ENCODE results near the gene DEFB132. TPM values are rescaled to one million over a fixed set of nuclear protein-coding genes. Genes with fewer than 3 reads are reported as not detected.
A peak's percentile ranks its signal among the peaks of the same experiment; 100 is the strongest.

The DEFB132 gene
- total and polyA plus RNA-seq, 2 of the 8 experiments (the other 6 are each of a cell fraction or from before 2014, with no cell fraction given): not detected

- Histone ChIP-seq H2BK120ac (replicated peaks; ENCODE audit: low read depth, low read length) (peak overlapping the region; percentile 2), H2BK12ac (ENCODE audit: low read depth, low read length) (peak overlapping the region; percentile 76; the same call in 1 of the 2 replicates), H3K9me3 (ENCODE audit: insufficient read depth in 2 of 2, low read depth in 1 of 2, low read length in 1 of 2) (no peaks in the 10 kb centered on the region), H3K27me3 (replicated peaks in 1 of 4; ENCODE audit: control insufficient read depth in 3 of 4, extremely low read depth in 1 of 4, insufficient read depth in 3 of 4, low read length in 3 of 4) (peaks cover 0 to 2% (median 0%) of the 10 kb centered on the region in 4 experiments; a peak in 1 of 7 replicates), H3K18ac (ENCODE audit: extremely low read depth, low read length) (peak overlapping the region; percentile 26; the same call in 1 of the 2 replicates), H2BK5ac (ENCODE audit: low read depth, low read length) (peak overlapping the region; percentile 62; the same call in 1 of the 2 replicates), H2AFZ (ENCODE audit: low read length) (no peak overlapping the region), H3K56ac (replicated peaks; ENCODE audit: insufficient read length, low read depth, low read length) (no peak overlapping the region), H2BK20ac (ENCODE audit: low read length) (peak overlapping the region; percentile 95), H4K91ac (replicated peaks; ENCODE audit: insufficient read length, low read length) (peak overlapping the region; percentile 71), H3K9ac (replicated peaks in 1 of 4; ENCODE audit: extremely low read depth in 1 of 4, low read depth in 3 of 4, low read length in 3 of 4) (no peak overlapping the region; a peak in 2 of 7 replicates), H4K8ac (ENCODE audit: extremely low read depth, insufficient read depth, low read length) (no peak overlapping the region), H3K36me3 (ENCODE audit: control insufficient read depth in 2 of 4, insufficient read depth in 4 of 4, low read length in 3 of 4) (no peaks in the 10 kb centered on the region), H3K79me1 (ENCODE audit: low read depth, low read length) (peaks cover 3% of the 10 kb centered on the region; the same call in 1 of the 2 replicates), H3K4me1 (replicated peaks in 1 of 4; ENCODE audit: control insufficient read depth in 3 of 4, insufficient read depth in 4 of 4, low read length in 3 of 4) (peaks cover 16 to 28% (median 17%) of the 10 kb centered on the region in 4 experiments), H2AK5ac (ENCODE audit: low read depth, low read length) (peak overlapping the region; percentile 70; the same call in 1 of the 2 replicates), H3K23me2 (ENCODE audit: low read depth, low read length) (peaks cover 17% of the 10 kb centered on the region), H3K4me3 (ENCODE audit: extremely low read depth in 1 of 4, insufficient read depth in 2 of 4, low read depth in 3 of 4, low read length in 4 of 4) (peak overlapping the region in 1 of 4 experiments; percentile 6; a peak in 1 of 8 replicates), H4K20me1 (replicated peaks in 1 of 2; ENCODE audit: control insufficient read depth in 1 of 2, insufficient read depth in 2 of 2, low read length in 2 of 2) (peaks cover 6 to 11% of the 10 kb centered on the region in 2 experiments), H3K79me2 (ENCODE audit: control insufficient read depth in 1 of 2, insufficient read depth in 2 of 2, low read length in 2 of 2) (peaks cover 11 to 35% of the 10 kb centered on the region in 2 experiments; a peak in 3 of 4 replicates), H3K4me2 (ENCODE audit: insufficient read depth in 1 of 2, low read depth in 2 of 2, low read length in 2 of 2) (peak overlapping the region; percentile 10 to 81; a peak in 3 of 4 replicates), H3K23ac (ENCODE audit: insufficient read length) (no peak overlapping the region), H3K4ac (replicated peaks; ENCODE audit: insufficient read length, low read depth, low read length) (no peak overlapping the region), H2BK15ac (ENCODE audit: low read length) (peak overlapping the region; percentile 47), H4K5ac (ENCODE audit: insufficient read length, low read depth, low read length) (no peak overlapping the region), H3K27ac (ENCODE audit: low read depth, low read length) (no peak overlapping the region; the same call in 1 of the 2 replicates), H3K14ac (ENCODE audit: insufficient read length) (no peak overlapping the region)
- WGBS, 2 experiments (ENCODE audit: extremely low coverage in 1 of 2, insufficient coverage in 1 of 2, insufficient read length in 1 of 2, insufficient replicate concordance in 2 of 2, low coverage in 1 of 2, low lambda C conversion rate in 2 of 2, missing lambda C conversion rate in 1 of 2): 63% methylated on average over 13 of the region's 13 CpGs; no CpG with 5 or more reads in 1 of the 2 experiments
- TF ChIP-seq KDM1A (IDR thresholded peaks at IDR 0.05; ENCODE audit: borderline replicate concordance, low read length) (peak; percentile 43; the same call in 1 of the 2 replicates), SP1 (IDR thresholded peaks at IDR 0.05; ENCODE audit: low read depth, low read length) (no peak), TEAD4 (IDR thresholded peaks at IDR 0.05; ENCODE audit: low read depth, low read length) (no peak), NRF1 (IDR thresholded peaks at IDR 0.05; ENCODE audit: low read depth, low read length) (no peak), GABPA (IDR thresholded peaks at IDR 0.05; ENCODE audit: borderline replicate concordance, insufficient read depth, low read length) (no peak), SIX5 (IDR thresholded peaks at IDR 0.05; ENCODE audit: low read depth, low read length) (no peak)
- FAIRE-seq (no peak), DNase-seq (ENCODE audit: low read depth in 1 of 2, low spot score in 2 of 2) (no peak)
- ChIA-PET POLR2A (ENCODE audit: partially characterized antibody) (interaction anchor here (0.6 to 8.5 kb wide), 6 partner anchors 8 to 78 kb away, joined by 3 to 85 read pairs (median 6); no protein-coding TSS in a partner anchor), CTCF (ENCODE audit: partially characterized antibody) (interaction anchor here (1.0 to 7.8 kb wide), 5 partner anchors 8 to 69 kb away, joined by 3 to 36 read pairs (median 26); partner anchors contain the start of gene SOX12)
Observed at GRCh38 chr20:301886-302848, 44.6 kb downstream of the DEFB132 start.
